H1 (cell line): ENCODE results near the gene TLR4.

ENCODE experiments used
- EP300 ChIP-seq, 2 experiments: IDR thresholded peaks; 1 replicate in 1 of 2; 2 replicates in 1 of 2; pipeline ENCODE4 v1.6.1; 2011 to 2012; ENCODE audit warnings: low read depth in 2 of 2, low read length in 2 of 2, mild to moderate bottlenecking in 2 of 2, borderline replicate concordance in 1 of 2, inconsistent platforms in 1 of 2, moderate library complexity in 1 of 2
- POLR2AphosphoS5 ChIP-seq: IDR thresholded peaks from 2 replicates; pipeline ENCODE4 v1.6.1; 2011; ENCODE audit warnings: low read depth, low read length

- TF ChIP-seq EP300 (IDR thresholded peaks at IDR 0.05; ENCODE audit: borderline replicate concordance in 1 of 2, low read depth in 2 of 2, low read length in 2 of 2) (no peak), POLR2AphosphoS5 (no peak)
These were observed 53.5 kb downstream of the TLR4 start for GRCh38 chr9:117757561-117758190.
